IMR-90 (cell line): ENCODE data around the gene SLC39A2. TPM values are rescaled to one million over a fixed set of nuclear protein-coding genes. Genes with fewer than 3 reads are reported as not detected.

Source experiments
- ATAC-seq: fragments of 200-7000 bp; cut with Tn5 transposase; 2 replicates; pipeline ENCODE4 v1.9.1; 2020; ENCODE audit warnings: low read depth, mild to moderate bottlenecking, moderate library complexity
- BruUV-seq: library from RNA; stranded (reverse); fragments of 400-500 nt; replicated peaks from 2 replicates; lab custom pipeline; 2021; lab: Mats Ljungman, UMichigan
- CTCF ChIA-PET: fragments of 300-600 bp; formaldehyde crosslinking; extraction: SDS; loops from one replicate; lab custom pipeline; 2021; ENCODE audit warnings: antibody characterized with exemption; lab: Yijun Ruan, JAX
- POLR2A ChIA-PET: fragments of 300-600 bp; sonication (Branson Sonifier 250); formaldehyde crosslinking; loops from one replicate; lab custom pipeline; 2022; ENCODE audit warnings: antibody characterized with exemption; ENCODE audit not compliant: unreplicated experiment; lab: Charles Lee
- DNase-seq: peaks from one replicate; pipeline ENCODE4 v3.0.0; 2013
- H2AFZ ChIP-seq: replicated peaks from 2 replicates; pipeline ENCODE3; 2013; ENCODE audit warnings: low read length, mild to moderate bottlenecking; ENCODE audit not compliant: poor library complexity
- H2AK5ac ChIP-seq: 2 replicates; pipeline ENCODE4 v1.6.1; 2013; ENCODE audit warnings: low read depth, low read length, inconsistent platforms
- H2AK9ac ChIP-seq: replicated peaks from 2 replicates; pipeline ENCODE3; 2013; ENCODE audit warnings: mild to moderate bottlenecking, low read depth, low read length, moderate library complexity; ENCODE audit not compliant: poor library complexity
- H2BK120ac ChIP-seq: 2 replicates; pipeline ENCODE4 v1.6.1; 2013; ENCODE audit warnings: low read depth, low read length, inconsistent platforms
- H2BK15ac ChIP-seq: 3 replicates; pipeline ENCODE4 v1.6.1; 2013; ENCODE audit warnings: low read depth, low read length, inconsistent platforms
- H2BK20ac ChIP-seq: 2 replicates; pipeline ENCODE4 v1.6.1; 2013; ENCODE audit warnings: low read depth, mild to moderate bottlenecking, inconsistent platforms, low read length, moderate library complexity
- H2BK5ac ChIP-seq: 2 replicates; pipeline ENCODE4 v1.6.1; 2013; ENCODE audit warnings: mild to moderate bottlenecking, low read depth, low read length, inconsistent platforms; ENCODE audit not compliant: poor library complexity, severe bottlenecking
- H3K14ac ChIP-seq: replicated peaks from 2 replicates; pipeline ENCODE4 v1.6.1; 2013; ENCODE audit warnings: low read depth, low read length, inconsistent platforms
- H3K18ac ChIP-seq: 2 replicates; pipeline ENCODE4 v1.6.1; 2013; ENCODE audit warnings: low read depth, low read length, control low read depth
- H3K23ac ChIP-seq: 2 replicates; pipeline ENCODE4 v1.6.1; 2013; ENCODE audit warnings: low read depth, low read length, inconsistent platforms
- H3K27ac ChIP-seq: 2 replicates; pipeline ENCODE4 v1.5.1; 2013; ENCODE audit warnings: mild to moderate bottlenecking, control low read depth, low read length; ENCODE audit not compliant: insufficient read depth
- H3K27me3 ChIP-seq: 2 replicates; pipeline ENCODE4 v1.6.1; 2013; ENCODE audit warnings: low read length; ENCODE audit not compliant: control insufficient read depth, insufficient read depth
- H3K36me3 ChIP-seq: 2 replicates; pipeline ENCODE4 v1.6.1; 2013; ENCODE audit warnings: low read length, mixed read lengths; ENCODE audit not compliant: control insufficient read depth, insufficient read depth
- H3K4ac ChIP-seq: 2 replicates; pipeline ENCODE4 v1.6.1; 2013; ENCODE audit warnings: low read depth, low read length, inconsistent platforms
- H3K4me1 ChIP-seq: 2 replicates; pipeline ENCODE4 v1.6.1; 2013; ENCODE audit warnings: low read length, mixed read lengths; ENCODE audit not compliant: control insufficient read depth, insufficient read depth
- H3K4me2 ChIP-seq: 2 replicates; pipeline ENCODE4 v1.6.1; 2013; ENCODE audit warnings: low read depth, mild to moderate bottlenecking, control low read depth, low read length, moderate library complexity
- H3K4me3 ChIP-seq: 2 replicates; pipeline ENCODE4 v1.5.1; 2013; ENCODE audit warnings: low read depth, mild to moderate bottlenecking, control low read depth, low read length, moderate library complexity; ENCODE audit not compliant: insufficient read depth
- H3K56ac ChIP-seq: 2 replicates; pipeline ENCODE4 v1.6.1; 2013; ENCODE audit warnings: low read length, inconsistent platforms; ENCODE audit not compliant: insufficient read depth; ENCODE audit errors: extremely low read depth
- H3K79me1 ChIP-seq, 2 experiments: 2 replicates each; pipeline ENCODE4 v1.6.1; 2013; ENCODE audit warnings: low read length in 2 of 2, inconsistent platforms in 1 of 2, low read depth in 1 of 2
- H3K9ac ChIP-seq: 2 replicates; pipeline ENCODE4 v1.6.1; 2013; ENCODE audit warnings: low read depth, low read length, control low read depth
- H3K9me1 ChIP-seq: 2 replicates; pipeline ENCODE4 v1.6.1; 2013; ENCODE audit warnings: low read length, inconsistent platforms; ENCODE audit not compliant: insufficient read depth
- H3K9me3 ChIP-seq: 2 replicates; pipeline ENCODE4 v1.6.1; 2013; ENCODE audit warnings: low read length; ENCODE audit not compliant: control insufficient read depth, insufficient read depth
- H4K20me1 ChIP-seq: 2 replicates; pipeline ENCODE4 v1.6.1; 2013; ENCODE audit warnings: low read length, inconsistent platforms; ENCODE audit not compliant: insufficient read depth
- H4K5ac ChIP-seq: 2 replicates; pipeline ENCODE4 v1.6.1; 2013; ENCODE audit warnings: mild to moderate bottlenecking, low read depth, low read length, control low read depth
- H4K8ac ChIP-seq, 2 experiments: 2 replicates each; pipeline ENCODE4 v1.6.1; 2013; ENCODE audit warnings: low read depth in 2 of 2, low read length in 2 of 2, control low read depth in 1 of 2, inconsistent platforms in 1 of 2
- H4K91ac ChIP-seq: 2 replicates; pipeline ENCODE4 v1.6.1; 2013; ENCODE audit warnings: low read depth, low read length, inconsistent platforms; ENCODE audit not compliant: insufficient read depth
- BHLHE40 ChIP-seq: fragments of 150-350 bp; IDR thresholded peaks from 2 replicates; pipeline ENCODE4 v1.6.1; 2016; ENCODE audit warnings: mild to moderate bottlenecking, low read depth, low read length
- CHD1 ChIP-seq: IDR thresholded peaks from 2 replicates; pipeline ENCODE4 v1.6.1; 2012; ENCODE audit warnings: low read depth, low read length, improper control_type of control experiment
- CTCF ChIP-seq: conservative IDR thresholded peaks from 2 replicates; pipeline ENCODE4 v1.5.1; 2012; ENCODE audit warnings: mild to moderate bottlenecking, low read depth, low read length, improper control_type of control experiment
- NFE2L2 ChIP-seq: fragments of 150-350 bp; IDR thresholded peaks from 2 replicates; pipeline ENCODE4 v1.6.1; 2016; ENCODE audit warnings: low read depth, mild to moderate bottlenecking, low read length
- RAD21 ChIP-seq: IDR thresholded peaks from 2 replicates; pipeline ENCODE4 v1.6.1; 2012; ENCODE audit warnings: low read length, improper control_type of control experiment
- RFX5 ChIP-seq: IDR thresholded peaks from 2 replicates; pipeline ENCODE4 v1.8.0; 2012; ENCODE audit warnings: low read depth, mild to moderate bottlenecking, low read length, moderate library complexity
- SMC3 ChIP-seq: fragments of 150-350 bp; IDR thresholded peaks from 2 replicates; pipeline ENCODE4 v1.6.1; 2016; ENCODE audit warnings: low read depth, mild to moderate bottlenecking, antibody characterized with exemption, low read length, moderate library complexity
- WGBS, 2 experiments: methylation state at CpG; one replicate each; pipeline versions ENCODE4 v1.1.5 to v1.1.7; 2013; ENCODE audit warnings: missing lambda C conversion rate in 2 of 2; ENCODE audit not compliant: insufficient read length in 1 of 2; ENCODE audit errors: extremely low coverage in 2 of 2; 5-methylcytosine and 5-hydroxymethylcytosine counted together
- dilution Hi-C: fragments of 300-500 bp; cut with HindIII; formaldehyde crosslinking; loops from one replicate; pipeline ENCODE4 v1.14.3; 2018; ENCODE audit warnings: low sequenced_read_pairs; ENCODE audit not compliant: unreplicated experiment
- in situ Hi-C: fragments of 300-500 bp; cut with MboI; formaldehyde crosslinking; loops from 3 replicates; pipeline ENCODE4 v1.14.3; 2019; ENCODE audit warnings: low sequenced_read_pairs, inconsistent platforms, mixed read lengths
- intact Hi-C: fragments of 100-400 bp; cut with micrococcal nuclease; formaldehyde crosslinking; loops from 2 replicates; pipeline ENCODE4 v1.10.0; 2022
- polyA plus RNA-seq, 3 experiments: library from polyadenylated mRNA; depleted of rRNA; stranded (reverse); fragments of >200 nt; gene quantifications; 2 replicates each; pipeline ENCODE4 v1.2.3, GENCODE V29; 2012; ENCODE audit warnings: low replicate concordance in 1 of 3
- total RNA-seq: library from RNA; depleted of rRNA; stranded (reverse); fragments of >200 nt; gene quantifications from 2 replicates; pipeline ENCODE4 v1.2.3, GENCODE V29; 2012

Gene SLC39A2
- total and polyA plus RNA-seq, 2 of the 4 experiments (the other 2 are of a cell fraction) = not detected

- Histone ChIP-seq H3K4me2 (no peak overlapping the region), H2BK20ac (no peak overlapping the region), H4K20me1 (no peaks in the 10 kb centered on the region), H3K27me3 (peaks cover 44% of the 10 kb centered on the region), H3K4ac (no peak overlapping the region), H2AFZ (no peak overlapping the region), H3K27ac (no peak overlapping the region), H2AK9ac (no peak overlapping the region), H3K9ac (no peak overlapping the region), H3K9me1 (no peaks in the 10 kb centered on the region), H2AK5ac (no peak overlapping the region), H3K36me3 (no peaks in the 10 kb centered on the region), H4K5ac (no peak overlapping the region), H3K4me1 (peaks cover 2% of the 10 kb centered on the region; the same call in 1 of the 2 replicates), H2BK5ac (no peak overlapping the region), H3K18ac (no peak overlapping the region), H2BK120ac (no peak overlapping the region), H3K9me3 (no peaks in the 10 kb centered on the region), H3K56ac (no peak overlapping the region), H3K23ac (no peak overlapping the region), H3K14ac (no peak overlapping the region), H4K91ac (no peak overlapping the region), H3K4me3 (no peak overlapping the region), H4K8ac (no peak overlapping the region), H3K79me1 (no peaks in the 10 kb centered on the region), H2BK15ac (no peak overlapping the region)
- no peak for TF ChIP-seq RFX5
- TF ChIP-seq RAD21 = no peak
- no peak for TF ChIP-seq CTCF
- no peak for TF ChIP-seq BHLHE40
- TF ChIP-seq SMC3 = no peak
- no peak for TF ChIP-seq CHD1
- TF ChIP-seq NFE2L2 = no peak
- ATAC-seq = no peak
- 88 to 100% methylated on average over 2 to 3 of the region's 7 CpGs for WGBS, 2 experiments
- ChIA-PET CTCF (interaction anchor here (1.0 to 1.1 kb wide), 2 partner anchors 22 kb away, joined by 3 read pairs; no protein-coding TSS in a partner anchor), POLR2A (no interaction called here)
- dilution Hi-C loops = no loop called here
- intact Hi-C loops = no loop called here
- BruUV-seq = no TSS peak
- in situ Hi-C loops = no loop called here
- no peak for DNase-seq
Measured at GRCh38 chr14:21036751-21037150, 37.7 kb downstream of the SLC39A2 start.
